ENCODE results near the gene ZAR1. TPM values are rescaled to one million over a fixed set of nuclear protein-coding genes. Genes with fewer than 3 reads are reported as not detected.

Gene ZAR1
- total and polyA plus RNA-seq, 7 donors, result not detected

- no peak for TF ChIP-seq EP300 (IDR thresholded peaks at IDR 0.05)
- TF ChIP-seq POLR2A (IDR thresholded peaks at IDR 0.05), result no peak
- TF ChIP-seq, protein P1, sequence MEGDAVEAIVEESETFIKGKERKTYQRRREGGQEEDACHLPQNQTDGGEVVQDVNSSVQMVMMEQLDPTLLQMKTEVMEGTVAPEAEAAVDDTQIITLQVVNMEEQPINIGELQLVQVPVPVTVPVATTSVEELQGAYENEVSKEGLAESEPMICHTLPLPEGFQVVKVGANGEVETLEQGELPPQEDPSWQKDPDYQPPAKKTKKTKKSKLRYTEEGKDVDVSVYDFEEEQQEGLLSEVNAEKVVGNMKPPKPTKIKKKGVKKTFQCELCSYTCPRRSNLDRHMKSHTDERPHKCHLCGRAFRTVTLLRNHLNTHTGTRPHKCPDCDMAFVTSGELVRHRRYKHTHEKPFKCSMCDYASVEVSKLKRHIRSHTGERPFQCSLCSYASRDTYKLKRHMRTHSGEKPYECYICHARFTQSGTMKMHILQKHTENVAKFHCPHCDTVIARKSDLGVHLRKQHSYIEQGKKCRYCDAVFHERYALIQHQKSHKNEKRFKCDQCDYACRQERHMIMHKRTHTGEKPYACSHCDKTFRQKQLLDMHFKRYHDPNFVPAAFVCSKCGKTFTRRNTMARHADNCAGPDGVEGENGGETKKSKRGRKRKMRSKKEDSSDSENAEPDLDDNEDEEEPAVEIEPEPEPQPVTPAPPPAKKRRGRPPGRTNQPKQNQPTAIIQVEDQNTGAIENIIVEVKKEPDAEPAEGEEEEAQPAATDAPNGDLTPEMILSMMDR (IDR thresholded peaks at IDR 0.05), result no peak
- TF ChIP-seq POLR2AphosphoS5 (IDR thresholded peaks at IDR 0.05), result no peak
- H3K4me1 ChIP-seq, result peaks cover 0 to 14% (median 10%) of the 10 kb centered on the region in 4 donors
- intact Hi-C loops (cut with DNase I), result no loop called here
- H3K9me3 ChIP-seq, result no peaks in the 10 kb centered on the region
- H3K27ac ChIP-seq, result no peak overlapping the region
- WGBS, 2 donors, result 24 to 32% methylated on average over 22 of the region's 22 CpGs
- H3K4me3 ChIP-seq, result no peak overlapping the region
- no peaks in the 10 kb centered on the region for H3K36me3 ChIP-seq
- no peak for DNase-seq
- peaks cover 26 to 92% (median 63%) of the 10 kb centered on the region in 3 donors for H3K27me3 ChIP-seq
Observed at GRCh38 chr4:48484494-48485168, 5.4 kb upstream of the ZAR1 start.

GRCh38 chr4:48489683-48490011 lies 405 bp upstream of the ZAR1 start:
- intact Hi-C loops (cut with DNase I), result no loop called here
- 13 to 17% methylated on average over 14 of the region's 14 CpGs for WGBS, 2 donors
- peaks cover 0 to 16% (median 12%) of the 10 kb centered on the region in 4 donors for H3K4me1 ChIP-seq
- peak overlapping the region in 3 of 4 donors; percentile 29 to 46 (median 43) for H3K4me3 ChIP-seq
- no peaks in the 10 kb centered on the region for H3K9me3 ChIP-seq
- no peak overlapping the region for H3K27ac ChIP-seq
- TF ChIP-seq POLR2A (IDR thresholded peaks at IDR 0.05) (no peak), POLR2AphosphoS5 (IDR thresholded peaks at IDR 0.05) (no peak), EP300 (IDR thresholded peaks at IDR 0.05) (no peak)
- TF ChIP-seq, protein P1 (IDR thresholded peaks at IDR 0.05), result no peak
- DNase-seq, result no peak
- no peaks in the 10 kb centered on the region for H3K36me3 ChIP-seq
- H3K27me3 ChIP-seq, result peaks cover 32 to 79% (median 60%) of the 10 kb centered on the region in 3 donors

- intact Hi-C loops (cut with DNase I), result no loop called here
- H3K4me1 ChIP-seq, result peaks cover 0 to 16% (median 12%) of the 10 kb centered on the region in 4 donors
- H3K36me3 ChIP-seq, result no peaks in the 10 kb centered on the region
- DNase-seq, result no peak
- peak overlapping the region in 3 of 4 donors; percentile 29 to 46 (median 43) for H3K4me3 ChIP-seq
- peaks cover 26 to 67% (median 49%) of the 10 kb centered on the region in 3 donors for H3K27me3 ChIP-seq
- TF ChIP-seq POLR2A (IDR thresholded peaks at IDR 0.05) (no peak), POLR2AphosphoS5 (IDR thresholded peaks at IDR 0.05) (no peak), EP300 (IDR thresholded peaks at IDR 0.05) (no peak)
- TF ChIP-seq, protein P1 (IDR thresholded peaks at IDR 0.05), result no peak
- no peaks in the 10 kb centered on the region for H3K9me3 ChIP-seq
- 7 to 12% methylated on average over 104 of the region's 104 CpGs for WGBS, 2 donors
- no peak overlapping the region for H3K27ac ChIP-seq
Observed at GRCh38 chr4:48490680-48491513, 845 bp downstream of the ZAR1 start.

DNA sequence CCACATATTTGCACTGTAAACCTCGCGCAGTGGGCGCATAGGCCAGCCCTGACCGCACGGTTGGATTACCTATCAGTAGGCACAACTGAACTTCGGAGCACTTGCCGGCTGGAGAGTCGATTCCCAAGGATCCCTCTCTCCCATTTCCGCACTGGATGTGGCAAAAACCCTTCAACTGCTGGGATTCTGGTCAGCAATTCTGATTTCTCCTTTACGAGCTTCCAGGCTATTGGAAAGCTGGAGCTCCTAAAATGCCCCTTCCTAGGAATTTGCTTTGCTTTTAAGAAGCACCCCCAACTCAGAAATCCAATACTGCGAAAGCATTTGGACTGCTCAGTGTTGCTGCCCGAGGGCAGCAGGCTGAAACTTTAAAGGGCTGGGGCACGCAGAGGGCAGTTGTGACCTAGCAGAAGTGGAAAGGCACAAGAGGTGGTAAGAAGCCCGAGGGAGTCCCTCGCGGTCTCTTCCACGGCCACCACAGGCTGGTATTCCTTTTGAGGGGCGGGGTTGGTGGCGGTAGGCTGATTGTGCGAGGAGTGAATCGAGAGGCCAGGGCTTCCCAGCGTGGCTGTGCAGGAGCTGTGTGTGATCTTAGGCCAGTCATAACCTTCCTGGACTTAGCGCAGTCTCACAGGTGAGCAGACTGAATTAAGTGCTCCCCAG lies 1.6 kb downstream of the ZAR1 start:
- H3K27me3 ChIP-seq, result peaks cover 26 to 59% (median 41%) of the 10 kb centered on the region in 3 donors
- 61 to 67% methylated on average over 23 of the region's 23 CpGs for WGBS, 2 donors
- H3K27ac ChIP-seq, result no peak overlapping the region
- peaks cover 0 to 16% (median 12%) of the 10 kb centered on the region in 4 donors for H3K4me1 ChIP-seq
- TF ChIP-seq POLR2AphosphoS5 (IDR thresholded peaks at IDR 0.05), result no peak
- TF ChIP-seq, protein P1 (IDR thresholded peaks at IDR 0.05), result no peak
- no peak for TF ChIP-seq EP300 (IDR thresholded peaks at IDR 0.05)
- no peak for TF ChIP-seq POLR2A (IDR thresholded peaks at IDR 0.05)
- no peaks in the 10 kb centered on the region for H3K36me3 ChIP-seq
- intact Hi-C loops (cut with DNase I), result no loop called here
- peak overlapping the region in 1 of 4 donors; percentile 46 for H3K4me3 ChIP-seq
- H3K9me3 ChIP-seq, result no peaks in the 10 kb centered on the region
- no peak for DNase-seq

Data from sigmoid colon (tissue), 7 donors.